CD4-positive, alpha-beta T cell treated with Interferon gamma for 1 hour (primary cell): Measurements from ENCODE around the gene F8A1.
"Not testable (repeated sequence)": the region's sequence is repeated elsewhere in the genome, so short reads cannot be mapped to it uniquely, and the experiment has no call there.

ENCODE experiments used
- DNase-seq: peaks from one replicate; pipeline ENCODE4 v3.0.0-alpha.2; 2020

Gene F8A1

GRCh38 chrX:154886069-154886788, at the start of gene F8A1:
Gene F8A1 (plus strand): TSS chrX:154886355. CDS start chrX:154886375, 20 bp downstream.
- not testable (repeated sequence) for DNase-seq

- DNase-seq = no peak
Observed at GRCh38 chrX:154840856-154841255, 45.3 kb upstream of the F8A1 start.

DNA sequence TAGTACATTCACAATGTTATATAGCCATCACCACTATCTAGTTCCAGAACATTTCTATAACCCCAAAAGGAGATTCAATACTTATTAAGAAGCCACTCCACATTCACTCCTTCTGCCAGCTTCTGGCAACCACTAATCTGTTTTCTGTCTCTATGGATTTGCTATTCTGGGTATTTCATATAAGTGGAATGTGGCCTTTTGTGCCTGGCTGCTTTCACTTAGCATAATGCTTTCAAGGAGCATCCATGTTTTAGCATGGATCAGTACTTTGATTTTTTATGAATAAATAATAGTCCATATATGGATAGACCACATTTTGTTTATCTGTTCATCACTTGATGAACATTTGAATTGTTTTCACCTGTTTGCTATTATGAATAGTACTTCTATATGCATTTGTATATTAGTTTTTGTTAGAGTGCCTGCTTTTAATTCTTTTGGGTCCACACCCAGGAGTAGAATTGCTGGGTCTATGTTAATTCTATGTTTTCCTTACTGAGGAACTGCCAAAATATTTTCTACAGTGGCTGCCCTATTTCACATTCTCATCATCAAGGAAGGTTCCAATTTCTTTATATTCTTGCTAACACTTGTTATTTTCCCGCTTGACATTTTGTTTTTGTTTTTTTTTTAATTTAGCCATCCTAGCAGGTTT, 35.1 kb upstream of the F8A1 start:
- no peak for DNase-seq

DNA sequence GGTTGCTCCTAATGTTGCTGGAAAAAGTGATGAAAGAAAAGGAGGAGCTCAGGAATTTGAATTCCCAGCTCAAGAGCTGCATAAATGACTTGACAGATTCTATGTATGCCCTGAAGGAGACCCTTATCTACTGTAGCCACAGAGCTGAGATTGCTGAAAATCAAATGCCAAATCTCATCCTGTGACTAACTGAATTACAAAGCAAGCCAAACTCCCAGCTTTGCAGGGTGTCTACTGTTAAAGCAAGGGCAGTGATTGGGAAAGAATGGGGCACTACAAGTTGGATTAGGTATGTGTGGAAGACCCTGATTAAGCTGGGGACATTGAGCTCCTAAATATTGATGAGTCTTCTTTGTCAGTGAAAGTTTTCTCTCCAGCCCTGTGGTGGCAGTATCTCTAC, 30.9 kb upstream of the F8A1 start:
- DNase-seq = no peak

- DNase-seq = not testable (repeated sequence)
Observed at GRCh38 chrX:154868522-154868921, 17.6 kb upstream of the F8A1 start.

DNA sequence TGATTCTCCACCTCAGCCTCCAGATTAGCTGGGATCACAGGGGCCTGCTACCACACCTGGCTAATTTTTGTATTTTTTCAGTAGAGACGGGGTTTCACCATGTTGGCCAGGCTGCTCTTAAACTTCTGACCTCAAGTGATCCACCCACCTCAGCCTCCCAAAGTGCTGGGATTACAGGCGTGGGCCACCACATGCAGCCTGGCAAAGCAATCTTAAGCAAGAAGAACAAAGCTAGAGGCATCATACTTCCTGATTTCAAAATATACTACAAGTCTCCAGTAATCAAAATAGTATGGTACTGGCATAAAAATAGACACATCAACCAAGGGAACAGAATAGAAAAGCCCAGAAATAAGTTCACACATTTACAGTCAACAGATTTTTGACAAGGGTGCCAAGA, 12.8 kb upstream of the F8A1 start:
- no peak for DNase-seq

DNA sequence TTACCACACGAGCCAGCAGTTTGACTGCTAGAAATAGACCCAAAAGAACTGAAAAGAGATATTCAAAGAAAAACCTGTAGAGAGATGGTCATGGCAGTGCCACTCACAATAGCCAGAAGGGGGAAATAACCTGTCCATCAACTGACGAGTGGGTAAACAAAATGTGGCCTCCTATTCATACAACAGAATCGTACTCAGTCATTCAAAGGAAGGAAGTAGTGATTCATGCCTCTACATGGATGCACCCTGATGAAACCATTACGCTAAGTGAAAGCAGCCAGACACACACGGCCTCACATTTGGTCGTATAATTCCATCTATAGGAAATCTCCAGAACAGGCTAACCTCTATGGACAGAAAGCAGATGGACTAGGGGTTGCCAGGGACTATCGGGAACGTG, 2.1 kb upstream of the F8A1 start:
- DNase-seq = not testable (repeated sequence)

DNA sequence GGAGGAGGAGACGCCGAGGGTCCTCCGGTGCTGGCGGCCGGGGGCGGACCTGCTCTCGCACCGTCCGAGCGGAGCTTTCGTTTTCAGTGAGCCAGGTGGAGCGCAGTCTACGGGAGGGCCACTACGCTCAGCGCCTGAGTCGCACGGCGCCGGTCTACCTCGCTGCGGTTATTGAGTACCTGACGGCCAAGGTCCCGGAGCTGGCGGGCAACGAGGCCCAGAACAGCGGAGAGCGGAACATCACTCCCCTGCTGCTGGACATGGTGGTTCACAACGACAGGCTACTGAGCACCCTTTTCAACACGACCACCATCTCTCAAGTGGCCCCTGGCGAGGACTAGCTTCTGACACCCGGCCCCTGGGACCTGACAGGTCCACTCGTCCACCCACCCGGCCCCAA, 1.1 kb upstream of the F8A1 start:
- not testable (repeated sequence) for DNase-seq

GRCh38 chrX:154885549-154885948, 606 bp upstream of the F8A1 start:
- not testable (repeated sequence) for DNase-seq

DNA sequence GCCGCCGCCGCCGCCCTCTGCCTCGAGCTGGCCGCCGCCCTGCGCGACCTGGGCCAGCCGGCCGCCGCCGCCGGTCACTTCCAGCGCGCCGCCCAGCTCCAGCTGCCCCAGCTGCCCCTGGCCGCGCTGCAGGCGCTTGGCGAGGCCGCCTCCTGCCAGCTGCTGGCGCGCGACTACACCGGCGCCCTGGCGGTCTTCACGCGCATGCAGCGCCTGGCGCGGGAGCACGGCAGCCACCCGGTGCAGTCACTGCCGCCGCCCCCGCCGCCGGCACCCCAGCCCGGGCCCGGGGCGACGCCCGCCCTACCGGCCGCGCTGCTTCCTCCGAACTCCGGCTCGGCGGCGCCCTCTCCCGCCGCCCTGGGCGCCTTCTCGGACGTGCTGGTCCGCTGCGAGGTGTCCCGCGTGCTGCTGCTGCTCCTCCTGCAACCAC, 650 bp downstream of the F8A1 start:
- DNase-seq = not testable (repeated sequence)

DNA sequence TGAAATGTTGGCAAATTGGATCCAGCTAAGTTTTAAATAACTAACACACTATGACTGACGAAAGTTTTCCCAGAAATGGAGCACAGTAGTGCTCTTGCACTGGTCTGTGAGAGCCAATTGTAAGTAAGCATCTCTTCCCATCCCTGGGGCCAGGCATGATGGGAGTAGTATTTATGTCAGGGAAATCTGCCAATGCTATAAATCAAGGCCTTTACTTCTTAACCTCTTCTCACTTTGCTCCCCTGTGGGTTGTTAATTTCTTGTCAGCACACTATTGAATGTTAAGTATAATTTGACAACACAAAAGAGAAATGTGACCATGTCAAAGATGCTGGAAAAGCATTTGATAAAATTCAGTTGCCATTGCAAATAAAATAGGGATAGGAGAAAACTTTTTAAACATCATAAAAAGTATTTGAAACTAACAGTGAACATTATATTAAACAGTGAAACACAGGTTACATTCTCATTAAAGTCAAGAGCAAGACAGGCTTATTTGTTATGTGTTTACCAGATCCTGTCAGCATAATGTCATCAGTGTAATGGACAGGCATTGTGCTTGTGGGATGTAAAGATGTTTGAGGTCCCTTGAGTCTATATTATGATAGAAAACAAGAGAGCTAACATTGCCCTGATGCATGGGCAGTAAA, 5.0 kb downstream of the F8A1 start:
- no peak for DNase-seq

GRCh38 chrX:154892296-154892695, 6.1 kb downstream of the F8A1 start:
- no peak for DNase-seq

DNA sequence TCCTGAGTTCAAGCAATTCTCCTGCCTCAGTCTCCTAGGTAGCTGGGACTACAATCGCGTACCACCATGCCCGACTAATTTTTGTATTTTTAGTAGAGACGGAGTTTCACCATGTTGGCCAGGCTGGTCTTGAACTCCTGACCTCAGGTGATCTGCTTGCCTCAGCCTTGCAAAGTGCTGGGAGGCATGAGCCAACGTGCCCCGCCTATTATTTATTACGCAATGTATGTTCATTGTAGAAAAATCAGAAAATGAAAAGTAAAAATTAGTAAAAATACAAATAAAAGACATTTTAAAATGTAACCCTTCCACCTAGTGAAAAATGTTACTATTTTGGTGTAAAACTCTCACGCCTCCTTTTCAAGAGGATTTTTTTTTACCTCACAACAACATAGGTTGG, 14.2 kb downstream of the F8A1 start:
- no peak for DNase-seq

DNA sequence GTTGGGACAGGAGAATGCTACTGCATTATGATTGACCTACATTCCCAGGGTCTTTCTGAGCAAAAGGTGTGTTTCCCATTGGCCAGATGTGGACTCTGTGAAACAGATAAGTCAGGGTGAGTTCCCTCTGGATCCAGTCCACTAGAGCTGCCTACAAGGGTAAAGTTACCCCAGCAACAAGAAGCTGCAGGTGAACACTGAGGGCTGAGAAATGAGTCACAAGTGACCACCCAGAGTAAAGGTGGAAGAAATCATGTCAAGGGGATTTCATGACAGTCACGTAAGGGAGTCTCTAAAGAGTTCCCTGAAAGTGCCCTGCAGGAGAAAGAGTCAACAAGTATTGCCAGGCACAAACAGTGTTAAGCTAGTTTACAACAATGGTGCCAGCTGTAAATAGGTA, 16.3 kb downstream of the F8A1 start:
- DNase-seq = no peak

DNA sequence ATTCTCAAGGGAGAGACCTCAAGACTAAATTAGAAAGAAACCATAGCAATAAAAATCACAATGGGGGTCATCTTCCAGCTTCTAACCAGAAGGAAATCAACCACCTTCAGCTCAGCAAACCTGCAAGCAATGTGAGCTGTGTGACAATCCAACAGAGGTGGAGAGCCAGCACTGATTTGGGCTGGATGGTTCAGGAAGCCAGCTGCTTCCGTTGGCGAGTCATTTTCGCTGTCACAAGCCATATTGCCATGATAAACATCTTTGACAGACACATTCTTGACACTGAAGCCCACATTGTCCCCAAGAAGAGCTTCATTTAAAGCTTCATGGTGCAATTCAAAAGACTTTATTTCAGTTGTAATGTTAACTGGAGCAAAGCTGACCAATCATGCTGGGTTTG, 22.7 kb downstream of the F8A1 start:
- no peak for DNase-seq

GRCh38 chrX:154910048-154910447, 23.9 kb downstream of the F8A1 start:
- DNase-seq = not testable (repeated sequence)

GRCh38 chrX:154910528-154910927, 24.4 kb downstream of the F8A1 start:
- DNase-seq = not testable (repeated sequence)

DNA sequence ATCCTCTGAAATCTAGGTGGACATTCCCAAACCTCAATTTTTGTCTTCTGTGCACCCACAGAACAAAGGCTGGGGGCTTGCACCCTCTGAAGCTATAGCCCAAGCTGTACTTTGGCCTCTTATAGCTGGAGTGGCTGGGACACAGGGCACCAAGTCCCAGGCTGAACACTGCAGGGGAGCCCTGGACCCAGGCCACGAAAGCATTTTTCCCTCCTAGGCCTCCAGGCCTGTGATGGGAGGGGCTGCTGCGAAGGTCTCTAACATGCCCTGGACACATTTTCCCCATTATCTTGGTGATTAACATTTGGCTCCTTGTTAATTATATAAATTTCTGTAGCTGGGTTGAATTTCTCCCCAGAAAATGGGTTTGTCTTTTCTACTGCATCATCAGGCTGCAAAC, 27.9 kb downstream of the F8A1 start:
- no peak for DNase-seq

DNA sequence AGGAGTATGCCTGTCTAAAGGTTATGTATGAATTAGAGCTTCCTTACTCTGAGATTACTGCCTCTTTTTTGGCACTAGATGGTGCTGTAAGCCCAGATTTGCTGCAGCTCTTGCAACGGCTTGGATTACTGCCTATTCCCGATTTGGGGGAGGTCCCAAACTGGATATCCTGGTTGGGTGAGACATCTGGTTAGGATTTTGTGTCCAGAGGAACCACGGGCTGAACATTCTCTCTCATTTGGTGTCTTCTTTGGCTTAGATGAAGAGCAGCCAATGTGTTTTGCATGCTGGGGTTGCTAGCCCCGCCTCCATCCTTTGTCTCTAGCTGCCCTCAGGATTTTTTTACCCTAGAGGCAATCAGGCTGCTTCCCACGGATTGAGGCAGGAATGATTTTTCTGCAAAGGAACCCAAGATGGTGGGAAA, 31.9 kb downstream of the F8A1 start:
- DNase-seq = no peak

GRCh38 chrX:154924771-154925170, 38.6 kb downstream of the F8A1 start:
- DNase-seq = not testable (repeated sequence)
